Naive thymus-derived CD4-positive, alpha-beta T cell (primary cell): Measurements from ENCODE around the gene SYNRG. TPM values are rescaled to one million over a fixed set of nuclear protein-coding genes. Genes with fewer than 3 reads are reported as not detected.

Source experiments
- ATAC-seq: fragments of 150-1000 bp; cut with Tn5 transposase; 2 replicates; pipeline ENCODE4 v1.10.0; 2021; ENCODE audit warnings: mild to moderate bottlenecking, moderate library complexity
- CTCF ChIA-PET: fragments of 350-600 bp; sonication (Branson Sonifier 250); formaldehyde crosslinking; loops from one replicate; lab custom pipeline; 2021; ENCODE audit warnings: antibody characterized with exemption; lab: Charles Lee
- POLR2A ChIA-PET: fragments of 350-600 bp; sonication (Branson Sonifier 250); formaldehyde crosslinking; loops from one replicate; lab custom pipeline; 2021; ENCODE audit warnings: antibody characterized with exemption, inconsistent platforms; lab: Charles Lee
- DNase-seq, 9 donors: peaks; one replicate each; pipeline versions ENCODE4 v3.0.0 to v3.0.0-alpha.2; 2020 to 2022; ENCODE audit warnings: mixed read lengths in 1 of 9
- H3K27ac ChIP-seq: one replicate; pipeline ENCODE4 v1.7.0; 2013; ENCODE audit warnings: mild to moderate bottlenecking, low read depth, low read length, moderate library complexity
- H3K27me3 ChIP-seq, 2 donors: one replicate each; pipeline ENCODE4 v1.7.0; 2013; ENCODE audit warnings: low read length in 2 of 2, mild to moderate bottlenecking in 2 of 2, moderate library complexity in 2 of 2; ENCODE audit not compliant: control insufficient read depth in 2 of 2, insufficient read depth in 2 of 2
- H3K36me3 ChIP-seq, 3 experiments: 1 replicate in 2 of 3; 2 replicates in 1 of 3; pipeline ENCODE4 v1.7.0; 2013; ENCODE audit warnings: low read length in 3 of 3, mild to moderate bottlenecking in 3 of 3, moderate library complexity in 1 of 3; ENCODE audit not compliant: insufficient read depth in 3 of 3, control insufficient read depth in 2 of 3
- H3K4me1 ChIP-seq, 2 donors: one replicate each; pipeline ENCODE4 v1.7.0; 2013; ENCODE audit warnings: low read length in 2 of 2, mild to moderate bottlenecking in 2 of 2, moderate library complexity in 1 of 2; ENCODE audit not compliant: control insufficient read depth in 2 of 2, insufficient read depth in 2 of 2
- H3K4me3 ChIP-seq: 2 replicates; pipeline ENCODE4 v1.7.0; 2013; ENCODE audit warnings: mild to moderate bottlenecking, low read length
- H3K9me3 ChIP-seq, 3 experiments: 1 replicate in 2 of 3; 2 replicates in 1 of 3; pipeline ENCODE4 v1.7.0; 2013; ENCODE audit warnings: low read length in 3 of 3; ENCODE audit not compliant: control insufficient read depth in 2 of 3
- H3K27ac Mint-ChIP-seq, 9 donors: one replicate each; pipeline ENCODE4 v1.8.0; 2020 to 2022; ENCODE audit warnings: mixed read lengths in 9 of 9, mild to moderate bottlenecking in 8 of 9, moderate library complexity in 5 of 9, inconsistent platforms in 2 of 9
- H3K27me3 Mint-ChIP-seq, 5 donors: one replicate each; pipeline ENCODE4 v1.8.0; 2021 to 2022; ENCODE audit warnings: mixed read lengths in 5 of 5, mild to moderate bottlenecking in 1 of 5
- H3K36me3 Mint-ChIP-seq, 5 donors: one replicate each; pipeline ENCODE4 v1.8.0; 2020 to 2022; ENCODE audit warnings: mixed read lengths in 5 of 5, mild to moderate bottlenecking in 3 of 5, inconsistent platforms in 1 of 5
- H3K4me1 Mint-ChIP-seq, 7 donors: one replicate each; pipeline ENCODE4 v1.8.0; 2020 to 2022; ENCODE audit warnings: mixed read lengths in 7 of 7, mild to moderate bottlenecking in 3 of 7, inconsistent platforms in 1 of 7
- H3K4me3 Mint-ChIP-seq, 10 donors: one replicate each; pipeline ENCODE4 v1.8.0; 2020 to 2022; ENCODE audit warnings: mild to moderate bottlenecking in 10 of 10, mixed read lengths in 10 of 10, moderate library complexity in 6 of 10, inconsistent platforms in 2 of 10
- H3K9me3 Mint-ChIP-seq, 11 donors: one replicate each; pipeline ENCODE4 v1.8.0; 2020 to 2022; ENCODE audit warnings: mixed read lengths in 11 of 11, mild to moderate bottlenecking in 4 of 11, inconsistent platforms in 1 of 11, moderate library complexity in 1 of 11
- intact Hi-C, 2 donors: fragments of 100-400 bp; cut with micrococcal nuclease; formaldehyde crosslinking; loops; one replicate each; pipeline ENCODE4 v1.15.1; 2023
- polyA plus RNA-seq, 2 donors: library from polyadenylated mRNA; unstranded; fragments of 300-500 nt; fragmentation: Illumina TruSeq; gene quantifications; one replicate each; pipeline ENCODE4 v1.2.3, GENCODE V29; 2021
- total RNA-seq, 6 experiments: library from RNA in 5 of 6; stranded (reverse) in 5 of 6; gene quantifications; 1 replicate in 5 of 6; 2 replicates in 1 of 6; pipeline ENCODE4 v1.2.3 and lab custom pipeline; 2021 to 2026

The SYNRG gene
- total and polyA plus RNA-seq, 7 experiments from 2014 or later = 70.9 to 146 (median 100) TPM

DNA sequence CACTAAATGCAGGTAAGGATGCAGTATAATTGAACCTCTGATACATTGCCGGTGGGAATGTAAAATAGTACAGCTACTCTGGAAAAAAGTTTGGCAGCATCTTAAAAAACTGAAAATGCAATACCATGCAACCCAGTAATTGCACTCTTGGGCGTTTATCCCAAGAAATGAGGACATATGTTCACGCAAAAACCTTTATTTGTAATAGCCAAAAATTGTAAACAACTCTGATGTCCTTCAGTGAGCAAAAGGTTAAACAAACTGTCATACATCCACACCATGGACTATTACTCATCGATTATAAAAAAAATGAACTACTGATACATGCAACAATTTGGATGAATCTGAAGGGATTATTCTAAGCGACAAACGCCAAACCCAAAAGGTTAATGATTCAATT is 16.9 kb downstream of the SYNRG start:
- CTCF ChIA-PET = interaction anchor here (0.6 to 1.0 kb wide), 4 partner anchors 9 to 1653 kb away, joined by 3 to 5 read pairs (median 4); no protein-coding TSS in a partner anchor
- POLR2A ChIA-PET = interaction anchor here (1.4 kb wide), 1 partner anchor 13 kb away, joined by 5 read pairs; no protein-coding TSS in a partner anchor
- peaks cover 4 to 6% of the 10 kb centered on the region in 2 donors for H3K4me1 ChIP-seq
- peaks cover 10 to 55% (median 12%) of the 10 kb centered on the region in 3 experiments for H3K36me3 ChIP-seq
- DNase-seq = no peak
- no peaks in the 10 kb centered on the region for H3K27me3 ChIP-seq
- intact Hi-C loops = loop anchor here in 1 of 2 donors (2.0 kb wide), 1 partner anchor 17 kb away; the partner anchor contains the start of gene SYNRG
- Mint-ChIP-seq H3K4me1 (peaks cover 45 to 86% (median 81%) of the 10 kb centered on the region in 7 donors), H3K27me3 (no peaks in the 10 kb centered on the region), H3K9me3 (no peaks in the 10 kb centered on the region), H3K4me3 (peak overlapping the region in 5 of 10 donors; percentile 3 to 55 (median 6)), H3K36me3 (peaks cover 11 to 53% (median 23%) of the 10 kb centered on the region in 5 donors), H3K27ac (peak overlapping the region in 3 of 9 donors; percentile 17 to 46 (median 32))
- H3K9me3 ChIP-seq = no peaks in the 10 kb centered on the region
- no peak for ATAC-seq
- H3K27ac ChIP-seq = no peak overlapping the region
- no peak overlapping the region for H3K4me3 ChIP-seq

DNA sequence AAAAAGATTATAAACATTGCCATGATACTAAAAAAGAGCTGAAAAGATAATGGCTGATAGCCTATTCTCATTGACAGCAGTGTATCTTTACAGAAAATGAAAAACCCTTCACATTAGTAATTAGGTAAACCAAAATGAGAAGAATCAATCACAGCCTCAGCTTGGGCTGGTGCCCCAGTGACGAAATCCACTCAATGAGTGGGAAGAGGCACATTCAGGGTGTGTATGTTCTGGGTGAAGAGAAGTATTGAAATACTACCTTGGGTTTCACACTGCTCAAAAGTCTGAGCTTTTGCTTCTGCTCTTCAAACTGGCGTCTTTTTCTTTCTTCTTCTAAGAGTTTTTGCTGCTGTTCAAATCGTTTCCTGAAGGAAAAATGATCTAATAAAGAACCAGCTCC is 24.2 kb downstream of the SYNRG start:
- H3K27ac ChIP-seq = no peak overlapping the region
- DNase-seq = no peak
- no peaks in the 10 kb centered on the region for H3K27me3 ChIP-seq
- H3K4me3 ChIP-seq = no peak overlapping the region
- peaks cover 14 to 36% (median 27%) of the 10 kb centered on the region in 7 donors for H3K4me1 Mint-ChIP-seq
- H3K27ac Mint-ChIP-seq = peak overlapping the region in 1 of 9 donors; percentile 13
- H3K4me3 Mint-ChIP-seq = no peak overlapping the region
- peaks cover 24 to 65% (median 32%) of the 10 kb centered on the region in 3 experiments for H3K36me3 ChIP-seq
- intact Hi-C loops = no loop called here
- H3K27me3 Mint-ChIP-seq = no peaks in the 10 kb centered on the region
- ChIA-PET CTCF (no interaction called here), POLR2A (no interaction called here)
- peaks cover 0 to 4% of the 10 kb centered on the region in 2 donors for H3K4me1 ChIP-seq
- ATAC-seq = no peak
- peaks cover 5 to 41% (median 21%) of the 10 kb centered on the region in 5 donors for H3K36me3 Mint-ChIP-seq
- no peaks in the 10 kb centered on the region for H3K9me3 Mint-ChIP-seq
- no peaks in the 10 kb centered on the region for H3K9me3 ChIP-seq

DNA sequence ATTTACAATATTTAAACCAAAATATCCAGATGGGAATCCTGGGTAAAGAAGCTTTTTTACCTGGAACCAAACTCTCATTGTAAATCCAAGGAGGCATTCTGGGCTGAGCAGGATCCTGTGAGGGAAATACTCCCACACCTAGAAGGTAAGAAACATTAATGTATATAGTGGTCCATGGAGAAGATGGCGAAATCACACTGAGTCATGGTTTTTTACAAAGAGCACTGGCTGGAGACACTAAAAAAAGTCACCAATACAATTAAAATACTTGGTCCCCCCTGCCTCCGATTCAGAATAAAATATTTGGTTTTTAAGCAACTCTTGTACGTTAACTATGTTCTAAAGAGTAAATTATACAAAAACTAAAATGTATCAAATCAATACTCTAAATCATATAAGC is 32.9 kb downstream of the SYNRG start:
- intact Hi-C loops = no loop called here
- Histone ChIP-seq H3K36me3 (peaks cover 12 to 82% (median 31%) of the 10 kb centered on the region in 3 experiments), H3K4me1 (no peaks in the 10 kb centered on the region), H3K27me3 (no peaks in the 10 kb centered on the region), H3K27ac (no peak overlapping the region), H3K4me3 (no peak overlapping the region), H3K9me3 (no peaks in the 10 kb centered on the region)
- ChIA-PET CTCF (no interaction called here), POLR2A (no interaction called here)
- peak overlapping the region in 3 of 9 donors; percentile 14 to 68 (median 21) for H3K27ac Mint-ChIP-seq
- peaks cover 6 to 25% (median 11%) of the 10 kb centered on the region in 7 donors for H3K4me1 Mint-ChIP-seq
- no peaks in the 10 kb centered on the region for H3K27me3 Mint-ChIP-seq
- ATAC-seq (no peak), DNase-seq (no peak)
- H3K36me3 Mint-ChIP-seq = peaks cover 19 to 57% (median 47%) of the 10 kb centered on the region in 5 donors
- H3K4me3 Mint-ChIP-seq = no peak overlapping the region
- no peaks in the 10 kb centered on the region for H3K9me3 Mint-ChIP-seq

DNA sequence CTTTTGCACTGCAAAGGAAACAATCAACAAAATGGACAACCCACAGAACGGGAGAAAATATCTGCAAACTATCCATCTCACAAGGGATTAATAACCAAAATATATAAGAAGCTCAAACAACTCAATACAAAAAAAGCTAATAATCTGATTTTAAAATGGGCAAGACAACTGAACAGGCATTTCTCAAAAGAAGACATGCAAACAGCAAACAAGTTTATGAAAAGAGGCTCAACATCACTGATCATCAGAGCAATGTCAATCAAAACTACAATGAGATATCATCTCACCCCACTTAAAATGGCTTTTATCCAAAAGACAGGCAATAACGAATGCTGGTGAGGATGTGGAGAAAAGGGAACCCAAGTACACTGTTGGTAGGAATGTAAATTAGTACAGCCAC is 34.8 kb downstream of the SYNRG start:
- Histone ChIP-seq H3K36me3 (peaks cover 8 to 82% (median 33%) of the 10 kb centered on the region in 3 experiments), H3K4me3 (no peak overlapping the region), H3K27ac (no peak overlapping the region), H3K27me3 (no peaks in the 10 kb centered on the region), H3K9me3 (no peaks in the 10 kb centered on the region), H3K4me1 (no peaks in the 10 kb centered on the region)
- Mint-ChIP-seq H3K27ac (peak overlapping the region in 3 of 9 donors; percentile 12 to 65 (median 46)), H3K27me3 (no peaks in the 10 kb centered on the region), H3K4me1 (peaks cover 6 to 24% (median 9%) of the 10 kb centered on the region in 7 donors), H3K9me3 (no peaks in the 10 kb centered on the region), H3K4me3 (no peak overlapping the region), H3K36me3 (peaks cover 19 to 51% (median 44%) of the 10 kb centered on the region in 5 donors)
- ATAC-seq (no peak), DNase-seq (no peak)
- ChIA-PET POLR2A (no interaction called here), CTCF (no interaction called here)
- intact Hi-C loops = loop anchor here in 1 of 2 donors (5.0 kb wide), 1 partner anchor 33 kb away; the partner anchor contains the start of gene SYNRG

DNA sequence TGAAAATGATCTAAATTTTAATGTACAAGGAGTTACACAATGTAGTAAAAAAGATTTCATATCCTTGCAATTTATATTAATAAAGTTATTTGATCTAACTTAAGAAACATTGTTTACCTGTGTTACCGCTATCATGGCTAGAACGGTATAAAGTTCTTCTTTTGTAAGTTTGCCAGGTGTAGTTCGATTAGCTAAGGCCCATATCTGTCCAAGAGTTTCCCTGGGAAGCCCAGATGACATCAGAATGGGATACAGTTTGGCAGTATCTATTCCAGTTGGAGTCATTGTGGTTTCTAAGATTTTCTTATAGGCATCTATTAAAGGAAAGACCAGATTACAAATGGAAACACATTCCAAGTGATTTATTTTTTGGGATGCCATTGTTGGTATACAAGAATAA is 37.5 kb downstream of the SYNRG start:
- CTCF ChIA-PET = no interaction called here
- POLR2A ChIA-PET = no interaction called here
- peaks cover 2 to 31% (median 10%) of the 10 kb centered on the region in 7 donors for H3K4me1 Mint-ChIP-seq

DNA sequence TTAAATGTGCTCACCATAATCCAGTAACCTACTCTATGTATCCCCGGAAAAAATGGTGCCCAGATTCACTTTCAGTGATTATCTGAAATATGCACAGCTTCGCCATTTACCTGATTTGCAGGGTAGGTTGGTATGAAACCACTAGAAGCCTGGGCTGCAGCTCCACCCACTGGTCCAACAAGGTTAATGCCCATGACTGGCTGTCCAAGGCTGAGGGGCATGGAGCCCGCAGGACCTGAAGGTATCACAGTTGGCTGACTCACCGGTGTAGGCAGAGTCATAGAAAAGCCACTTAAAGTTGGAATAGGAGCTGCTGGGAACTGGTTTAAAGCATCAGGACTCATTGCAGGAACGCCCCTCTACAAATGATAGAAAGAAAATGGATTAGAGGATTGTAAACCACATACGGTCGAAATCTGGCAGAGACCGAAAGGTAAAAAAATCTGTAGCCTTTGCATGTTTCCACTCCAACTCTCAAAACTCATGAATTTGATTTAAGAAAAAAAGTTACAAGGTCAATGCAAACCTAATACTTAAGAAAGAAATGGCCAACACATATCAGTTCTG is 38.6 kb downstream of the SYNRG start:
- no peak overlapping the region for H3K27ac ChIP-seq
- CTCF ChIA-PET = interaction anchor here (0.6 to 1.0 kb wide), 2 partner anchors 35 to 43 kb away, joined by 3 read pairs; no protein-coding TSS in a partner anchor
- H3K4me1 ChIP-seq = no peaks in the 10 kb centered on the region
- no peaks in the 10 kb centered on the region for H3K27me3 ChIP-seq
- peaks cover 33 to 52% (median 38%) of the 10 kb centered on the region in 5 donors for H3K36me3 Mint-ChIP-seq
- peak; percentile 48 for ATAC-seq
- peaks cover 2 to 32% (median 11%) of the 10 kb centered on the region in 7 donors for H3K4me1 Mint-ChIP-seq
- no peaks in the 10 kb centered on the region for H3K9me3 ChIP-seq
- no peaks in the 10 kb centered on the region for H3K9me3 Mint-ChIP-seq
- POLR2A ChIA-PET = no interaction called here
- intact Hi-C loops = loop anchor here in 1 of 2 donors (1.0 to 5.0 kb wide), 3 partner anchors 14 to 197 kb away; partner anchors contain the start of gene SYNRG
- no peak overlapping the region for H3K4me3 Mint-ChIP-seq
- H3K27me3 Mint-ChIP-seq = no peaks in the 10 kb centered on the region
- peaks cover 15 to 81% (median 35%) of the 10 kb centered on the region in 3 experiments for H3K36me3 ChIP-seq
- peak in 5 of 9 donors; percentile 1 to 25 (median 6) for DNase-seq
- peak overlapping the region in 1 of 9 donors; percentile 41 for H3K27ac Mint-ChIP-seq
- no peak overlapping the region for H3K4me3 ChIP-seq

More for the DNA sequence above, 37.5 kb downstream of the SYNRG start:
- no peaks in the 10 kb centered on the region for H3K27me3 ChIP-seq
- no peak overlapping the region for H3K27ac ChIP-seq
- DNase-seq (no peak), ATAC-seq (no peak)
- no peaks in the 10 kb centered on the region for H3K9me3 ChIP-seq
- no peaks in the 10 kb centered on the region for H3K9me3 Mint-ChIP-seq
- no peaks in the 10 kb centered on the region for H3K4me1 ChIP-seq
- peaks cover 31 to 55% (median 39%) of the 10 kb centered on the region in 5 donors for H3K36me3 Mint-ChIP-seq
- H3K27ac Mint-ChIP-seq = peak overlapping the region in 2 of 9 donors; percentile 53 to 54
- H3K36me3 ChIP-seq = peaks cover 15 to 86% (median 36%) of the 10 kb centered on the region in 3 experiments
- no peak overlapping the region for H3K4me3 Mint-ChIP-seq
- no peaks in the 10 kb centered on the region for H3K27me3 Mint-ChIP-seq
- H3K4me3 ChIP-seq = no peak overlapping the region
- intact Hi-C loops = loop anchor here in 1 of 2 donors (2.0 to 5.0 kb wide), 2 partner anchors 15 to 36 kb away; partner anchors contain the start of gene SYNRG
